DMS153 treated with DMSO at 0.1 percent for 48 hours (cell line): Measurements from ENCODE around the gene PTPMT1.
"Not testable (repeated sequence)": the region's sequence is repeated elsewhere in the genome, so short reads cannot be mapped to it uniquely, and the experiment has no call there.

Experiments
- DNase-seq: peaks from one replicate; lab custom pipeline; 2025; ENCODE audit not compliant: unreplicated experiment; lab: John Stamatoyannopoulos, UW

The PTPMT1 gene

DNA sequence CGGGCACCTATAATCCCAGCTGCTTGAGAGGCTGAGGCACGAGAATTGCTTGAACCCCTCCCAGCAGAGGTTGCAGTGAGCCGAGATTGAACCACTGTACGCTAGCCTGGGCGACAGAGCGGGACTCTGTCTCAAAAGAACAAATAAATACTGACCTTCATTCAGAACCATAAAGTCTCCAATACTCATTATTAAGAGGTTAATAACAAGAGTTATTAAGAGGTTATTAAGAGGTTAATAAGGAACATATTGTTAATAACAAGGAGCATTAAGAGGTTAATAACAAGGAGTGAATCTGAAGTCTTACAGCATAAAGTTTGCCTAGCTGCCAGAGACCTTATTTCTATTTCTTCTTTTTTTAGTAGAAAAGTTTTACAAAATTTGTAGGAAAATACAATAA is 20.1 kb upstream of the PTPMT1 start:
- DNase-seq = no peak

DNA sequence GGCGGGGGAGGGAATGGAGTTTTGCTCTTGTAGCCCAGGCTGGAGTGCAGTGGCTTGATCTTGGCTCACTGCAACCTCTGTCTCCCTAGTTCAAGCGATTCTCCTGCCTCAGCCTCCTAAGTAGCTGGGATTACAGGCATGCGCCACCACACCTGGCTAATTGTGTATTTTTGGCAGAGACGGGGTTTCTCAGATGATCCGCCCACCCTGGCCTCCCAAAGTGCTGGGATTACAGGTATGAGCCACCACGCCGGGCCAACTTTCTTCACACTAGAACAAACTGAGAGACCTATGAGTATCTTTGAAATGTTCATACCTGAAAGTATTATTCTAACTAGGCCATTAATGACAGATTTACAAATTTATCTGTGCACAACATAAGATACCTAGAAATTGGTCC is 19.1 kb upstream of the PTPMT1 start:
- not testable (repeated sequence) for DNase-seq

DNA sequence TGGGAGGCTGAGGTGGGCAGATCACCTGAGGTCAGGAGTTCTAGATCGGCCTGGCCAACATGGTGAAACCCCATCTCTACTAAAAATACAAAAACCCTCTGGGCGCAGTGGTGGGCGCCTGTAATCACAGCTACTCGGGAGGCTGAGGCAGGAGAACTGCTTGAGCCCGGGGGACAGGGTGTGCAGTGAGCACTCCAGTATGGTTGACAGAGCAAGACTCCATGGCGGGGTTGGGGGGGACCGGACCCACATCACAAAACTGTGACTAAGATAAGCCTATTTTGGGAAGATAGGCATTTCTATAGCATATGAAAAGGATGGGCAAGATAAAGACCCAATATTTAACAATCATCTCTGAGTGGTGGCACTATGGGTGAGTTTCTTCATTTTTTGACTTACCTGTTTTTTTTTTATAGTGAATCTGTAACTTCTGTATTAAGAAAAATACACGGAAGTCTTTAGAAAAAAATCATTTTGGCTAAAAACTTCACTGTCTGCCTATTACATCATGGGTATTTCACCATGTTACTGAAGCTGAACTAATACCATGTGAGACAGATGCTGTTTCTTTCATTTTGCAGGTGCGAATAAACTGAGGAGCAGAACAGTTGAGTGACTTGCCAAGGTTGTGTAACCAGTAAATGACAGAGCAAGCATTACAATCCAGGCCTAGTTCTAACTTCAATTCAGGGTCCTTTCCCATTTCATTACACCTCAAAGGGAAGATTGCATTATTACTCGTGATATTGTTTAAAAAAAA is 14.9 kb upstream of the PTPMT1 start:
- DNase-seq = no peak

DNA sequence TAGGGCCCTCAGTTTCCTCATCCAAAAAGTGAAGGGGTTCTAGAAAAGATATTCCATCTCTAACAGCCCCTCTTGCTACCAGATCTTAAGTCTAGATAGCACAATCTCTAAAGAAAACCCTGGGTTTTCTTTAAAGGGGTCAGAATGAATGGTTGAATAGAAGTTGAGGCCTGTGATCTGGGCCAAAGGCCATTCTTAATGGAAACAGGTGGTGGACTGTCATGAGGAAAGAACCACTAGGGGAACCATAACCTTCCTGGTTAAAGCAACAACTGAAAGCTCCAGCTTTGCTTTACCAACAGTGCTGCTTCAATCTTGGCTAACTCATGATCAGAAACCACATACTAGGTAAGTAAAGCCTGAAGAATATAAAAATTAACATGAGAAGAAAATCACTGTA is 14.3 kb upstream of the PTPMT1 start:
- no peak for DNase-seq

DNA sequence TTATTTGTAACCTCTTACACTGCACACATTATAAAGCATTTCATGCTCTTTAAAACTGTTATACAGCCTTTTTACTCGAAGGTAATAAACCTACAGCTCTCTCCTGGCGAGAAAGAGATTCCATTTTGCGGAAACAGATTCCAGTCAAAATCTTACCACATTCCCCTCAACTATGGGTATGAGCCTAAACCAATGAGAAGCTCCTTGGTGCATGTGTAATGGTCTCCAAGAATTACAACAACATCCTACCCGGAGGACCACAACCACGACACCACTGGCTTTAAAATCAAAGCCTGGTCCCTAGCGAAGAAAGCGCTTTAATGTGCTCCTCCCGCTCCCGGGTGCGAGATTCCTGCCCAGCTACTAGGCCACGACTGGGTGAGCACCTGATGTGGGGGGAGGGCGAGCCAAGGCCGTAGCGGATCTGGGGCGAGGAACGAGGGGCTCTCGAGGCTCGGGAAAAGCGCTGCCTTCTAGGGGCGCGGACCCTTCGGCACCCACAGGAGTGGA is 13.3 kb upstream of the PTPMT1 start:
- no peak for DNase-seq

DNA sequence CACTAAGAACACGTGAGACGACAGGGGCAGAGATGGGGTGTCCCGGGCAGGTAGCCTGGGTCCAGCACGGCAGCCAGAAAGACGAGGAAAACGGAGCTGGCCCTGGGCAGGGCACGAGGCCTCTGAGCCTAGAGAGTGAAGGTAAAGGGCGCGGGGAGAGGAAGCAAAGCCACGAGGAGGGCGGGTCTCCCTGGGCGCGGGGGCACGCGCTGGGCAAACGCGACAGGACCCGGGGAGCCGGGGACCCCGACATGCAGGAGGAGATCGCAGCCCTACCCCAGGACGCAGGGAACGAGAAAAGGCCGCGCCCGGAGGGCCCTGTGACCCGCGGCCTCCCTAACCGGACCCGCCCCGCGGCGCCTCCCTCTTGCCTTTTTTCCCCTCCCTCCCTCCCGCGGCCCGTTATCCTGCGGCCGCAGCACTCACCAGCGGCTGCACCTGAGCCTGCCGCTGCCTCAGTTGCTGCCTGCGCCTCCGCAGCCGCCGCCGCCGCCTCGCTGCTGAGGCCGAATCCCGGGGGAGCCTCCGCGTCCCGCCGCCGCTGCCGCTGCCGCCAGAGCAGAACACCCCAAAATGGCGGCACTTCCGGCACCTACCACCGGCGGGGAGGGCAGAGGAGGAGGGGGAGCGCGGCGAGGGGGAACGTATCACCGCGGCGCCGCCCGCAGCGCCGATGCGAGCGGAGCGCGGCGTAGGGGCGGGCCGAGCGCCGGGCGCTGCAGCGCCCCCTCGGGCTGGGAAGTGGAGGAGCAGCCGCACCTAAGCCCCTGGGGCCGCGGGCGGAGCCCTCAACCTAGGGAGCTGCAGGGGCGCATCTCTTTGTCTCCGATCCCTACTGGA is 12.6 kb upstream of the PTPMT1 start, which contains the start of gene CELF1:
TSS of gene CELF1 (minus strand) at position 567 of the 840 bp plus-strand sequence. CDS start 53,609 bp downstream, outside the sequence.
- peak; percentile 78 for DNase-seq

DNA sequence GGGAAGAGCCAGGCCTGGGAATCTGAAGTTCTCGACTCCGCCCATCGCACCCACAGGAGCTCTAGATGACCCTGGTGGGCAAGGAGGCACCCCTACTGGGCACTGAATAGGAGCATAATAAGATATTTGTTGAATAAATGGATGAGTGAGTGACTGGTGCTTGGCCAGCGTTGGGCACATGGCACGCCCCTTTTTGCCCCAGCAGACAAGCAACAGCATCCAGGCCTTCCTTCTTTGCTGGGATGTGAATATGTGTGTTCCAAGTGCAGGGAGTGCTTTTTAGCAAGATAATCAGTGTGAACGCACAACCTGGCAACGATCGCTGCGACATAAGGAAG is 12.0 kb upstream of the PTPMT1 start:
- DNase-seq = no peak

DNA sequence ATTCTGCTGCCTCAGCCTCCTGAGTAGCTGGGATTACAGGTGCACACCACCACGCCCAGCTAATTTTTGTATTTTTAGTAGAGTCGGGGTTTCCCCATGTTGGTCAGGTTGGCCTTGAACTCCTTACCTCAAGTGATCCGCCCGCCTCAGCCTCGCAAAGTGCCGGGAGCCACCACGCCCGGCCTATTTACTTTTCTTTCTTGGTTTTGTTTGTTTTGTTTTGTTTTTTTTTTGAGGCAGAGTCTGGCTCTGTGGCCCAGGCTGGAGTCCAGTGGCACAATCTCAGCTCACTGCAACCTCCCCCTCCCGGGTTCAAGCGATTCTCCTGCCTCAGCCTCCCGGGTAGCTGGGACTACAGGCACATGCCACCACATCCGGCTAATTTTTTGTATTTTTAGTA is 8.4 kb upstream of the PTPMT1 start:
- not testable (repeated sequence) for DNase-seq

DNA sequence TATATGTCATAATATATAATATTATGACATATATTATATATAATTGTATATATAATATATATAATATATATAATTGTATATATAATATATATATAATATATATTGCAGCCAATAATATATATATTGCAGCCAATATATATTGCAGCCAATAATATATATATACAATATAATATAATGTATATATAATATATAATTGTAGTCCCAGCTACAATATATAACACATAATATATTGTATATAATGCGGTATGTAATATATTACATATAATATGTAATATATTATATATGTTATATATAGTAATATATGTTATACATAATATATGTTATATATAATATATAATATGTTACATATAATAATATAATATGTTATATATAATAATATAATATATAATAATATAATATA is 6.7 kb upstream of the PTPMT1 start:
- DNase-seq = no peak

DNA sequence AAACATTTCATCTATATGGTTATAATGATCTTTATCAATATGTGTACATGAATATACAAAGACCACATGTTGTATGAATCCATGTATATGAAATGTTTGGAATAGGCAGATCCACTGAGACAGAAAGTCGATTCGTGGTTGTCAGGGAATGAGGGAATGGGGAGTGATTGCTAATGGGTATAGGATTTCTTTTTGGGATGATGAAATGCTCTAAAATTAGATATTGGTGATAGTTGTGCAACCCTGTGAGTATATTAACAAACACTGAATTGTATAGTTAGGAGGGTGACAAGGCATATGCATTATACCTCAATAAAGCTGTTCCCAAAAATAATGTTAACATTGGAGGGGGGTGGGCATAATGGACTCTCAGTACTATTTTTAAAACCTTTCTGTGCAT is 5.0 kb upstream of the PTPMT1 start:
- no peak for DNase-seq

DNA sequence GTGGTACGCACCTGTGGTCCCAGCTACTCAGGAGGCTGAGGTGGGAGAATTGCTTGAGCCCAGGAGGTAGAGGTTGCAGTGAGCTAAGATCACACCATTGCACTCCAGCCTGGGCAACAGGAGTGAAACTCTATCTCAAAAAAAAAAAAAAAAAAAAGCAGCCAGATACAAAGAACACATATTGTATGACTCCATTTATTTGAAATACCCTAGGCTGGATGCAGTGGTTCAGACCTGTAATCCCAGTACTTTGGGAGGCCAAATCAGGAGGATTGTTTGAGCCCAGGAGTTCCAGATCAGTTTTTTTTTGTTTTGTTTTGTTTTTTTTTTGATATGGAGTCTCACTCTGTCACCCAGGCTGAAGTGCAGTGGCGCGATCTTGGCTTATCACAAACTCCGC is 3.0 kb upstream of the PTPMT1 start:
- not testable (repeated sequence) for DNase-seq

DNA sequence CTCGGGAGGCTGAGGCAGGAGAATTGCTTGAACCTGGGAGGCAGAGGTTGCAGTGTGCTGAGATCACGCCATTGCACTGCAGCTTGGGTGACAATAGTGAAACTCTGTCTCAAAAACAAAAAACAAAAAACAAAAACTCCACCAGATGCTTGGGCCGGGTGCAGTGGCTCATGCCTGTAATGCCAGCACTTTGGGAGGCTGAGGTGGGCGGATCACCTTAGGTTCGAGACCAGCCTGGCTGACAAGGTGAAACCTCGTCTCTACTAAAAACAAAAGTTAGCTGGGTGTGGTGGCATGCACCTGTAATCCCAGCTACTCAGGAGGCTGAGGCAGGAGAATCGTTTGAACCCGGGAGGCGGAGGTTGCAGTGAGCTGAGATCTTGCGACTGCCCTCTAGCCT is 1.0 kb upstream of the PTPMT1 start:
- not testable (repeated sequence) for DNase-seq

DNA sequence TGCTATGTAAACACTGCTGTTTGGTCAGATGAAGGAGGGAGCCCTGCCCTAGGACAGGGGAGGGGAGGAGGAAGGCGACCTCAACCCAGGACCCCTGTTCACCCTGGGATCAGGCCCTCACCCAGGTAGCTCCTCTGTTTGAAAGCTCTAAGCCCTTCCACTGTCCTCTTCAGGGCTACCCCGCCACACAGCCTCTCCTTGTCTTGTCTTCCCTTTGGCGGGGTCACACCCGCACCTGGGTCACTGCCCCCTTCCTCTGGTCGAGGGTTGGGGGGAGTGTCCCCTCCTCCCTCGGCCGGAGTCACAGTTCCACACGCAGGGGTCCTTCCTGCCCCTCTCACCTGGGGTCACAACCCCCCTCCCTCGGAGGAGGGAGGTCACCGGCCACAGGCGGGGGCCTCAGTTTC is 463 bp upstream of the PTPMT1 start:
- DNase-seq = no peak

DNA sequence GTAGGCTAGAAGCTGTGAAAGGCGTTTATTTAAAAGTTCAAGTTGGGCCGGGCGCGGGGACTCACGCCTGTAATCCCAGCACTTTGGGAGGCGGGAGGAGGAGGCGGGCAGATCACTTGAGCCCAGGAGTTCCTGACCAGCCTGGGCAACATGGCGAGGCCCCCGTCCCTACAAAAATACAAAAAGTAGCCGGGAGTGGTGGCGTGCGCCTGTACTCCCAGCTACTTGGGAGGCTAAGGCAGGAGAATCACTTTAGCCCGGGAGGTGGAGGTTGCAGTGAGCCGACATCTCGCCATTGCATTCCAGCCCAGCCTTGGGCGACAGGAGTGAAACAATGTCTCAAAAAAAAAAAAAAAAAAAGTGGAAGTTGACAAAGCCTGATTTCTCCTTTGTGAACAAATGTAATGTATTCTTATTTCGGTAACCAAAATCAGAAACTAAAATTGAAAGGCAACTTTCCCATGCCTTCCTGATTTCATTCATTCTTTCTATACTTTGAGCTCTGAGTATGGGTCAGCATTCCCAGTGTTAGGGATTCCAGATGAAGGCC is 825 bp downstream of the PTPMT1 start:
- no peak for DNase-seq

DNA sequence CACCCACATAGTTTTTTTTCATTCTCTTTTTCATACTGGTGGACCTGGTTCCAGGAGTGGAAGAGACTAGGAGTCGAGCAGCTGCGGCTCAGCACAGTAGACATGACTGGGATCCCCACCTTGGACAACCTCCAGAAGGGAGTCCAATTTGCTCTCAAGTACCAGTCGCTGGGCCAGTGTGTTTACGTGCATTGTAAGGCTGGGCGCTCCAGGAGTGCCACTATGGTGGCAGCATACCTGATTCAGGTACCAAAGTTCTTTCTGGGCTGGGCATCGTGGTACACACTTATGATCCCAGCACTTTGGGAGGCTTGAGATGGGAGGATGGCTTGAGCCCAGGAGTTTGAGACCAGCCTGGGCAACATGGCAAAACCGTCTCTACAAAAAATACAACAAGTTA is 4.2 kb downstream of the PTPMT1 start:
- DNase-seq = no peak

DNA sequence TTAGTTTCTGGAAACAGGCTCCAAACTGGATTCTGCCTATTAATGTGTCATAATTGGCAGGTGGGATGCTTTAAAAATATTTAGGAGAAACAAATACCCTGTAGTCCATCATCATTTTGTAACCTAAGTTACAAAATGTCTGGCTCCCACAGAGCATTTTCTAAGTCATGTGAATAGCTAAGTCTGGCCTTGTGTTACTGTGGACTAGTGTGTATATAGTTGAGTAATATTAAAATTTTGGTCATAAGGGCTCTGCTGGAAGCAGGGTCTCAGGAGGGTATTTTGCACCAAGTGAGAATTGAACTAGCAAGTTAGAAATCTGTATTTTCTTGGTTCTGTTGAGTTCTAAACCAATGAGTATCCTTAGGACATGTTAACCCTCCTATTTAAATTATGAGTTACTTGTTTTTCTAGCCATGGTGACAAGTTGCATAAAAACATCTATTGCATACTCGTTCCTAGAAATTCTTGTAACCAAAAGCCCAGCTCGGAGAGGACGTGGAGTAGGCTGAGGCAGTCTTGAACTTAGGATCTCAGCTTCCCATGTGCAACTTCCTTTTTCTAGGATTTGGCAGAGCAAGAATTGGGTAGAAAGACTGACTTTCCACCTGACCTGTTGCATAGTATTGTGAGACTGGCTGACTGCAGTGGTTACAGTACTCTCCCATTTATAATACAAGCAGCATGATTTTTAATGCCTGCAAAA is 5.4 kb downstream of the PTPMT1 start:
- DNase-seq = no peak

DNA sequence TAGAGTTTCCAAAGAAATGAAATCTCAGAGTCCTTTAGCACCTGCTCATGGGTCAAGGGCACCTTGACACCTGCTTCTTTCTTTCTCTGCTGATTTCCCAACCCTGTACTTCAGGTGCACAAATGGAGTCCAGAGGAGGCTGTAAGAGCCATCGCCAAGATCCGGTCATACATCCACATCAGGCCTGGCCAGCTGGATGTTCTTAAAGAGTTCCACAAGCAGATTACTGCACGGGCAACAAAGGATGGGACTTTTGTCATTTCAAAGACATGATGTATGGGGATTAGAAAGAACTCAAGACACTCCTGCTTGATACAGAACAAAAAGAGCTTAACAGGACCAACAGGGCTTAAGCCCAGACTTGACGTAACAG is 5.9 kb downstream of the PTPMT1 start:
- no peak for DNase-seq

DNA sequence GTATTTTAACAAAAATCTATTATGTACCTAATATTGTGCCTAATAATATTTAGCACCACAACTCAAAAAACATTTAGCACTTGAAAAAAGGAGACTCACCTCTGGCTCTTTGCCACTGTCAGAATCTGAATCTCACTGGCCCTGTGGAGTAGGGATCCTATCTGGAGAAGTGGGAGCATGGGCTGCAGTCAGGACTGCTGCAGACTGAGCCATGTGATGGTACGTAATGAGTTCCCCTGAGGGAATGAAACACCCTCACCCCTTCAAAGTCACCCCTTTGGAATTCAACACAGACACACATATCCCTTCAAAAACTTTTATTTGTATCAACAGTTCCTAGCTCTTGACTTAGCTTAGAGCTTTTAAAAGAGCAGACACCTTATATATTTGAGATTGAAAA is 6.5 kb downstream of the PTPMT1 start:
- no peak for DNase-seq

DNA sequence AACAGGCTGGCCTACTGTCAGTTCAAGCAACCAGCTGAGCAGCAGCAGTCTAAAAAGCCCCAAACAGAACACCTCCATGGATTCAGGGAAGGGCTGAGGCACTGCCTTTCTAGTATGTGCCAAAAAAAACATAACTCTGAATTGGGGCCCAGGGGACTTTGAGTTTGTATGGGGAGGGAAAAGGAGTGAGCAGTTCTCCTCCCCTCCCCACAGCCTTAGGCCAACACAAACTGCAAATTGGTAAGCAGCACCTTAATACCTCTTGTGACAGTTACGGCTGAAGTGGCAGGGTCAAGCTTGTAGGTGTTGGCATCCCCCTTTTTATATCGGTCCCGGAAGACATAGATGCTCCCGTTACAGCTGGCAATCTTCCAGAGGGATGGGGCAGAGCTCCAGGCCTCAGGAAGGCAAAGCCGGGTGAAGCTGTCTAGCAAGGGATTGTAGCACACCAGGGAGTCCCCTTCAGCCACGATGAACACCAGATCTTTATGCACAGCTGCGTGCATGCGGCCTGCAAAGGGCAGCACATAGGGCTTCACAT is 7.4 kb downstream of the PTPMT1 start:
- DNase-seq = no peak

DNA sequence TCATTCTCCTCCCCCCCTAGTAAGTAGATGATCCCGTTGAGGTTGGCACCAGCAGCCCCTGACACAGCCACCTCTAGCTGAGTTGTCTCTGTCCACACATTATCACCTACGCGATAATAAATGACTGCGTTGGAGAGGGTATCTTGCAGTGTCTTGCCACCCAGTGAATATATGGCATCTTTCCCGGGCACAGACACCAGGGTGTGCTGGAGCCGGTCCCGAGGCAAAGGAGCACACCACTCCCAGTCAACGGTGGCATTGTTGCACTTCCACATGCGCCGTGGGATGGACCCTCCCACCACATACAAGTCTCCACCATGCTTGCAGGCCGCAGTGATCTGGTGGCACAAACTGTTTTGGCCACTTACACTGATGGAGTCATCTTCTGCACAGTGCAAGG is 7.9 kb downstream of the PTPMT1 start:
- no peak for DNase-seq

DNA sequence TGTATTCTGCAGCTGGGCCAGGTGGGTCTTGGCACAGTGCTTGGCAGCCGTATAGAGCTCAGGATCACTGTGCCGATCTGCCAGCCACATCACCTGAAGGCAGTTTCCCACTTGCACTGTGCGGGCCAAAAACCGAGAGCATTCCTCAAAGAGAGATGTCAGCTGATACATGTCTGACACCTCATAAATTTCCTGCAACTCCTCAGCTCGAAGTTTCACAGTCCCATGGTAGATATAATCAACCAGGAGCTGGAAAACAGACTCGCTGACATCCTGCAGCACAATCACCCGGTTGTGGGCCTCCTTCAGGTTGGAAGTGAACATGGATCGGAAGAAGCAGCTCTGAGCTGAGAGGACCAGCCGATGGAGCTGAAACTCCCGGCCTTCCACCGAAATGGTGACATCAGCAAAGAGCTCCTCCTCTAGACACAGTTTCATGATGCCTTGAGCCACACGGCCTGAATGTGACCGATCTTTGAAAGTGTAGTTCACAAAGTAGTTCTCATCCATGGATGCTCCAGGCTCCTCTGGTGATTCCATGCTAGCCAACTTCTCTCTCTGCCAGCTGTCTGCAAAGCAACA is 12.2 kb downstream of the PTPMT1 start:
- DNase-seq = no peak
